ENCODE results near the gene CDC25B. TPM values are rescaled to one million over a fixed set of nuclear protein-coding genes. Genes with fewer than 3 reads are reported as not detected.
A peak's percentile ranks its signal among the peaks of the same experiment; 100 is the strongest.

Gene CDC25B
- total and polyA plus RNA-seq, 2 of the 13 experiments (the other 11 are each of a cell fraction or from before 2014, with no cell fraction given) = 14.5 to 19.4 TPM

- Histone ChIP-seq H2AFZ (ENCODE audit: low read length) (no peak within 1 kb of the TSS), H3K4me1 (ENCODE audit: insufficient read depth, low read length) (peaks cover 76% of the 10 kb centered on the region), H3K27me3 (ENCODE audit: control insufficient read depth in 1 of 2, insufficient read depth in 2 of 2, low read length in 2 of 2) (peaks cover 2 to 31% of the 10 kb centered on the region in 2 experiments), H3K9ac (ENCODE audit: insufficient read depth, low read depth, low read length) (peak within 1 kb of the TSS; percentile 26; the same call in 1 of the 2 replicates), H3K4me3 (replicated peaks in 1 of 3; ENCODE audit: insufficient read depth in 1 of 3, low read depth in 2 of 3, low read length in 3 of 3) (peak within 1 kb of the TSS; percentile 51 to 75 (median 59); a peak in 5 of 6 replicates), H3K27ac (ENCODE audit: extremely low read length, insufficient read depth, low read length) (no peak within 1 kb of the TSS), H3K9me3 (ENCODE audit: low read length) (no peaks in the 10 kb centered on the region), H3K4me2 (ENCODE audit: low read depth, low read length) (peak within 1 kb of the TSS; percentile 80), H3K79me2 (ENCODE audit: insufficient read depth, low read length) (peaks cover 9% of the 10 kb centered on the region), H3K36me3 (replicated peaks in 1 of 2; ENCODE audit: control insufficient read depth in 1 of 2, insufficient read depth in 2 of 2, low read length in 2 of 2) (no peaks in the 10 kb centered on the region), H4K20me1 (ENCODE audit: insufficient read depth, low read length) (peaks cover 5% of the 10 kb centered on the region; the same call in 1 of the 2 replicates)
- 14% methylated on average over 26 of the region's 28 CpGs for WGBS (ENCODE audit: low lambda C conversion rate)
- ATAC-seq (peak; percentile 80), DNase-seq (ENCODE audit: low spot score) (peak; percentile 98), FAIRE-seq (peak; percentile 97)
- in situ Hi-C loops (cut with HindIII; ENCODE audit: extremely low pct_ligation_motif_present, low pct_unique_long_range_greater_than_20kb) = loop anchor here (5.0 kb wide), 1 partner anchor 36 kb away; no protein-coding TSS in a partner anchor
- ChIA-PET POLR2A (interaction anchor here (0.6 to 10.4 kb wide), 13 partner anchors 9 to 373 kb away, joined by 3 to 134 read pairs (median 3); partner anchors contain the start of genes ADISSP, AP5S1 and CDC25B), CTCF (ENCODE audit: low intra/inter-chr PET ratio, low total read pairs) (interaction anchor here (0.6 to 2.0 kb wide), 9 partner anchors 13 to 354 kb away, joined by 3 to 9 read pairs (median 3); partner anchors contain the start of genes ADISSP and AP5S1)
- BruUV-seq (replicated peaks) = no TSS peak
- intact Hi-C loops (cut with micrococcal nuclease; ENCODE audit: unreplicated experiment) = loop anchor here (1.0 to 5.0 kb wide), 4 partner anchors 13 to 311 kb away; no protein-coding TSS in a partner anchor
- peak; percentile 60; the same call in 1 of the 2 replicates for TF ChIP-seq ZC3H13 (CRISPR knock-in tag; IDR thresholded peaks at IDR 0.05)
- TF ChIP-seq RBFOX2 (IDR thresholded peaks at IDR 0.05; ENCODE audit: low read depth, low read length) = no peak
- TF ChIP-seq ZBTB25 (CRISPR knock-in tag; IDR thresholded peaks at IDR 0.05) = peak; percentile 56; the same call in 1 of the 2 replicates
- TF ChIP-seq STAG1 (CRISPR knock-in tag; IDR thresholded peaks at IDR 0.05) = peak; percentile 66
- peak; percentile 14; the same call in 1 of the 2 replicates for TF ChIP-seq ZBTB21 (CRISPR knock-in tag; IDR thresholded peaks at IDR 0.05)
- peak; percentile 68 for TF ChIP-seq TEAD3 (CRISPR knock-in tag; optimal IDR thresholded peaks at IDR 0.05; ENCODE audit: borderline replicate concordance)
- TF ChIP-seq PHF8 (CRISPR knock-in tag; IDR thresholded peaks at IDR 0.05) = 0 out of 2 replicates have a peak, but pooled peaks have one; percentile 10
- TF ChIP-seq ZNF552 (CRISPR knock-in tag; IDR thresholded peaks at IDR 0.05; ENCODE audit: borderline replicate concordance) = no peak
- TF ChIP-seq CHD2 (IDR thresholded peaks at IDR 0.05; ENCODE audit: low read depth, low read length) = peak; percentile 62
- peak; percentile 65; the same call in 1 of the 2 replicates for TF ChIP-seq EED (CRISPR knock-in tag; IDR thresholded peaks at IDR 0.05)
- no peak for TF ChIP-seq STAT6 (CRISPR knock-in tag; IDR thresholded peaks at IDR 0.05; ENCODE audit: borderline replicate concordance)
- TF ChIP-seq ZNF687 (CRISPR knock-in tag; IDR thresholded peaks at IDR 0.05) = peak; percentile 66
- no peak for TF ChIP-seq XBP1 (CRISPR knock-in tag; IDR thresholded peaks at IDR 0.05)
Observed at GRCh38 chr20:3781153-3781910, 14.8 kb upstream of the CDC25B start, which contains the start of gene SPEF1. Gene SPEF1, minus strand, starts transcription at chr20:3781448. Its CDS starts 161 bp downstream, at chr20:3781287.

All from HepG2 (cell line).